22Rv1 (cell line): ENCODE results near the gene GFI1B.
A peak's percentile ranks its signal among the peaks of the same experiment; 100 is the strongest.

ENCODE experiments used
- H3K27ac ChIP-seq: fragments of 450-650 bp; 2 replicates; pipeline ENCODE4 v1.5.1; 2017
- CTCF ChIP-seq: fragments of 450-650 bp; IDR thresholded peaks from 2 replicates; pipeline ENCODE4 v1.5.1; 2017; ENCODE audit warnings: mild to moderate bottlenecking
- ZFX ChIP-seq: fragments of 450-650 bp; IDR thresholded peaks from 2 replicates; pipeline ENCODE4 v1.6.1; 2017; ENCODE audit warnings: antibody characterized with exemption, borderline replicate concordance

Gene GFI1B

GRCh38 chr9:133028221-133028620 lies 49.7 kb downstream of the GFI1B start:
- TF ChIP-seq ZFX (no peak), CTCF (no peak)
- no peak overlapping the region for H3K27ac ChIP-seq

DNA sequence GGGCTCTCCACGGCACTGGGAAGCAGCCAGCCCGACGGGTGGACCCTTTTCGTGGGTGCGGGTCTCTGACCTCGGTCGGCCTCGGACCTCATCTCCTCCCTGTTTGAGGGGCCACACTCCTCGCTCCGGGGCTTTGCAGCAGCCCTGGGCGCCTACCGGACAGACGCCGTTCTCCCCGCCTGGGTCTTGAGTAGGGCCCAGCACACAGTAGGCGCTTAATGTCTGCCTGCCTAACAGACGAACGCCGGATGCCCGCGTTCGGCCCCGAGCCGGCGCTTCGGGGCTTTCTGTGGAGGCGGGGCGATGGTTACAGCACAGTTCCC lies 51.5 kb downstream of the GFI1B start:
- H3K27ac ChIP-seq, result peak overlapping the region; percentile 75
- no peak for TF ChIP-seq CTCF
- TF ChIP-seq ZFX, result no peak

DNA sequence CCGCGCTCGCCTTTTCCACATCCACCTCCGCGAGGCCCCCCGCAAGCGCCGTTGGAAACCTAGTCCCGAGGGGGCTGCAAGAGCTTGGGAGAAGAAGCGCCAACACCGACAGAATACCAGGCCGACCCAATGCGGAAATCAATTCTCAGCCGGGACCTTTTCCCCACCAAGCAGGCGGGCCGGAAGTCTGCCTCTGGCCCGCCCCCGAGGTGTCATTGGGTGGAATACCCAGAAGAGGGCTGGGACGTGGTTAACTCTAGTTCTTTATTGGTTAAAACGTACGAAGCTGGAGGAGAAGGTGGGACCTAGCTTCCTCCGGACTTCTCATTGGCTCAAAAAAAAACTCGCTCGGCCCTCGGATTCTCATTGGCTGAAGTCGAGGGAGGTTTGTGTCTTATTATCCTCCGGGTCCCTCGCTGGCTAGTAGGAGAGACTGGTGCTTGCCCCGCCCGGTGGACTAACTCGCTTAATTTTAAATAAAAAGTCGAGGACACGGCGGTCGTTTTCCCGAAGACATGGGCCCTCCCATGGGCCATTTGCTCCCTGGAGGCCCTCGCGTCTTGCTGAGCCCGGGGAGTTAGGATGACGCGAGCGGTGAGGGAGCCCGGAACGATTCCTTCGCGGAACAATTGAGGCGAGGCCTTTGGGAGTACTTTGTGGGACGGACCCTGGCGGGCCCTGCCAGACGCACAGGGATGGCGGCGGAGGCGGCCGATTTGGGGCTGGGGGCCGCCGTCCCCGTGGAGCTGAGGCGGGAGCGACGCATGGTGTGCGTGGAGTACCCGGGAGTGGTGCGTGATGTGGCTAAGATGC lies 52.0 kb downstream of the GFI1B start, which contains the start of gene GTF3C5:
GTF3C5 (plus strand) TSS at position 681 of the 813 bp plus-strand sequence; CDS start at position 696, 15 bp downstream.
- H3K27ac ChIP-seq, result peak within 1 kb of the TSS; percentile 75
- TF ChIP-seq ZFX (no peak), CTCF (no peak)

GRCh38 chr9:133031130-133031422 lies 52.6 kb downstream of the GFI1B start:
- H3K27ac ChIP-seq, result peak overlapping the region; percentile 75
- TF ChIP-seq ZFX (no peak), CTCF (no peak)

DNA sequence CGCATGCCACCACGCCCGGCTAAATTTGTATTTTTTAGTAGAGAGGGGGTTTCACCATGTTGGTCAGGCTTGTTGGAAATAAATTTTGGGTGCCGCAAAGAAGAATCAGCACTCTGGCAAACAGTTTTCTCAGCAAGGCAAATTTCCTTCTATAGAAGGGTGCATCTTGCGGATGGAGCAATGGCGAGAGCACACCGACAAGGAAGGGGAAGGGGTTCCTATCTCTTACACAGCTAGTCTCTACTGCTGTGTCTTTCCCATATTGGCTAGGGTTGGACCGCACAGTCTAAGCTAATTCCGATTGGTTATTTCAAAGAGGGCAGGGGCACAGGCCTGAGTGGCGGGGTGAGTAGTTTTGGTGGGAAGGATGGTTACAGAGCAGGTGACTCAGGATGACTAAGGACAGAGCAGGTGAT lies 53.0 kb downstream of the GFI1B start:
- TF ChIP-seq CTCF (no peak), ZFX (no peak)
- peak overlapping the region; percentile 75 for H3K27ac ChIP-seq

DNA sequence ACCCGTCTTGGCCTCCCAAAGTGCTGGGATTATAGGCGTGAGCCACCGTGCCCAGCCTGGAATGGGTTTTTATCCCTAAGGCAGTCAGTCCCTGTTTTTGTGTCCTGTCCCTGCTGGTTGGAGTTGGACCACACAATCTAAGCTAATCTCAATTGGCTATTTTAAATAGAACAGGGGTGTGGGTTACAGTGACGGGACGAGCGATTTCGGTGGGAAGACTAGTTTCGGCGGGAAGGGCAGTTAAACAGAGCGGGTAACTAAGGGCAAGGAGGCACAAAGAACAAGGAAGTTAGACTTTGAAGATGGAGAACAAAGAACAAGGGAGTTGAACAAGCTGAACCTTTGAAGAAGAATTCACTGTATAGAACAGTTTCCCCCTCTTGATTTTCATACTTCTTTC lies 53.7 kb downstream of the GFI1B start:
- no peak overlapping the region for H3K27ac ChIP-seq
- no peak for TF ChIP-seq ZFX
- no peak for TF ChIP-seq CTCF

DNA sequence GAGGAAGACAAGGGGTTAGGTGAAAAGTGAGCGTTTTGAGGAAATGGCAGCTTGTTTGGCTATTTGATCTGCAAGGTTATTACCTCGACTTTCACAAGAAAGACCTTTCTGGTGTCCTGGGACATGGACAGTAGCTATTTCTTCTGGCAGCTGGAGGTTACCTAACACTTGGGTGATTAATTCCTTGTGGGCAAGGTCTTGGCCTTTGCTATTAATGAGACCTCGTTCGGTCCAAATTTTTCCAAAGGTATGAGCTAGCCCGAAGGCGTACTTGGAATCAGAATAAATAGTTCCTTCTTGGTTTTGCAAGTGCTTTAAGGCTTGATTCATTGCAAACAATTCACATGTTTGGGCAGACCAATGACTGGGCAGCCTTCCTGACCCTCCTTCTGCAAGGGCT lies 57.2 kb downstream of the GFI1B start:
- H3K27ac ChIP-seq, result no peak overlapping the region
- TF ChIP-seq CTCF, result no peak
- TF ChIP-seq ZFX, result no peak
